H9 (cell line): ENCODE measurements around the gene NRP2. TPM values are rescaled to one million over a fixed set of nuclear protein-coding genes. Genes with fewer than 3 reads are reported as not detected.

Source experiments
- DNase-seq: peaks from one replicate; pipeline ENCODE4 v3.0.0-alpha.2; 2017
- H2AFZ ChIP-seq: one replicate; pipeline ENCODE4 v1.6.1; 2013; ENCODE audit warnings: mild to moderate bottlenecking, low read length, control low read depth, moderate library complexity
- H2AK5ac ChIP-seq: 2 replicates; pipeline ENCODE4 v1.6.1; 2013; ENCODE audit warnings: low read length, control low read depth, mixed read lengths; ENCODE audit not compliant: insufficient read length
- H2BK120ac ChIP-seq: one replicate; pipeline ENCODE4 v1.6.1; 2013; ENCODE audit warnings: low read depth, mild to moderate bottlenecking, low read length, control low read depth, inconsistent platforms; ENCODE audit not compliant: poor library complexity, severe bottlenecking
- H2BK12ac ChIP-seq: 2 replicates; pipeline ENCODE4 v1.6.1; 2013; ENCODE audit warnings: low read length, control low read depth, mixed read lengths, low read depth; ENCODE audit not compliant: insufficient read length
- H2BK15ac ChIP-seq: 2 replicates; pipeline ENCODE4 v1.6.1; 2013; ENCODE audit warnings: low read depth, low read length, control low read depth
- H2BK20ac ChIP-seq: one replicate; pipeline ENCODE4 v1.6.1; 2013; ENCODE audit warnings: low read depth, mild to moderate bottlenecking, low read length, control low read depth, inconsistent platforms; ENCODE audit not compliant: poor library complexity, severe bottlenecking
- H2BK5ac ChIP-seq: 2 replicates; pipeline ENCODE4 v1.6.1; 2013; ENCODE audit warnings: low read length, control low read depth, mixed read lengths; ENCODE audit not compliant: insufficient read length
- H3K14ac ChIP-seq: 2 replicates; pipeline ENCODE4 v1.6.1; 2013; ENCODE audit warnings: low read length, control low read depth; ENCODE audit not compliant: insufficient read depth
- H3K18ac ChIP-seq: 2 replicates; pipeline ENCODE4 v1.6.1; 2013; ENCODE audit warnings: low read depth, mild to moderate bottlenecking, mixed read lengths, low read length, control low read depth; ENCODE audit not compliant: insufficient read length
- H3K23ac ChIP-seq: 2 replicates; pipeline ENCODE4 v1.6.1; 2013; ENCODE audit warnings: low read length, control low read depth, mixed read lengths, low read depth; ENCODE audit not compliant: insufficient read length
- H3K23me2 ChIP-seq: 2 replicates; pipeline ENCODE4 v1.6.1; 2013; ENCODE audit warnings: low read depth, mild to moderate bottlenecking, mixed read lengths, low read length, control low read depth; ENCODE audit not compliant: insufficient read length, poor library complexity, severe bottlenecking
- H3K27ac ChIP-seq: 2 replicates; pipeline ENCODE4 v1.5.1; 2013; ENCODE audit warnings: low read length, control low read depth, mixed read lengths, low read depth; ENCODE audit not compliant: insufficient read length
- H3K27me3 ChIP-seq: 2 replicates; pipeline ENCODE4 v1.6.1; 2013; ENCODE audit warnings: low read length, control low read depth, inconsistent platforms; ENCODE audit not compliant: insufficient read depth
- H3K4ac ChIP-seq: 2 replicates; pipeline ENCODE4 v1.6.1; 2013; ENCODE audit warnings: low read depth, mild to moderate bottlenecking, control low read depth, inconsistent platforms, low read length, moderate library complexity
- H3K4me1 ChIP-seq: 2 replicates; pipeline ENCODE4 v1.6.1; 2013; ENCODE audit warnings: low read length, control low read depth, inconsistent platforms; ENCODE audit not compliant: insufficient read depth
- H3K4me2 ChIP-seq: 2 replicates; pipeline ENCODE4 v1.6.1; 2013; ENCODE audit warnings: low read length, control low read depth, mixed read lengths; ENCODE audit not compliant: insufficient read length, insufficient read depth
- H3K56ac ChIP-seq: 2 replicates; pipeline ENCODE4 v1.6.1; 2013; ENCODE audit warnings: low read depth, mild to moderate bottlenecking, mixed read lengths, low read length, control low read depth; ENCODE audit not compliant: insufficient read length
- H3K79me1 ChIP-seq: 2 replicates; pipeline ENCODE4 v1.6.1; 2013; ENCODE audit warnings: low read depth, mild to moderate bottlenecking, moderate library complexity, low read length, control low read depth, inconsistent platforms; ENCODE audit not compliant: insufficient read depth, poor library complexity, severe bottlenecking
- H3K79me2 ChIP-seq: 2 replicates; pipeline ENCODE4 v1.6.1; 2013; ENCODE audit warnings: low read length, control low read depth, inconsistent platforms; ENCODE audit not compliant: insufficient read depth
- H3K9ac ChIP-seq: 2 replicates; pipeline ENCODE4 v1.6.1; 2013; ENCODE audit warnings: low read length, control low read depth, mixed read lengths; ENCODE audit not compliant: insufficient read length; ENCODE audit errors: extremely low read depth
- H3K9me3 ChIP-seq: one replicate; pipeline ENCODE4 v1.6.1; 2013; ENCODE audit warnings: low read depth, low read length, inconsistent platforms; ENCODE audit not compliant: control insufficient read depth
- H3T11ph ChIP-seq: one replicate; pipeline ENCODE4 v1.6.1; 2013; ENCODE audit warnings: mild to moderate bottlenecking, low read length, control low read depth, inconsistent platforms
- H4K20me1 ChIP-seq: one replicate; pipeline ENCODE4 v1.6.1; 2013; ENCODE audit not compliant: control insufficient read depth, insufficient read length, insufficient read depth
- H4K5ac ChIP-seq: 2 replicates; pipeline ENCODE4 v1.6.1; 2013; ENCODE audit warnings: low read depth, mild to moderate bottlenecking, mixed read lengths, low read length, control low read depth; ENCODE audit not compliant: insufficient read length
- H4K8ac ChIP-seq: replicated peaks from 2 replicates; pipeline ENCODE4 v1.6.1; 2013; ENCODE audit warnings: low read length, control low read depth, mixed read lengths, low read depth; ENCODE audit not compliant: insufficient read length
- H4K91ac ChIP-seq: 2 replicates; pipeline ENCODE4 v1.6.1; 2013; ENCODE audit warnings: low read depth, mild to moderate bottlenecking, moderate library complexity, mixed read lengths, low read length, control low read depth; ENCODE audit not compliant: insufficient read length
- H3K27ac Mint-ChIP-seq, 3 experiments: 2 replicates in 2 of 3; 3 replicates in 1 of 3; pipeline ENCODE4 v1.8.0; 2020 to 2021; ENCODE audit warnings: mixed read lengths in 3 of 3, mild to moderate bottlenecking in 1 of 3, moderate library complexity in 1 of 3
- H3K27me3 Mint-ChIP-seq: 2 replicates; pipeline ENCODE4 v1.8.0; 2021; ENCODE audit warnings: low read depth, mild to moderate bottlenecking, moderate library complexity, mixed read lengths
- H3K36me3 Mint-ChIP-seq, 3 experiments: 2 replicates in 2 of 3; 3 replicates in 1 of 3; pipeline ENCODE4 v1.8.0; 2020 to 2021; ENCODE audit warnings: low read depth in 3 of 3, mixed read lengths in 3 of 3; ENCODE audit not compliant: insufficient read depth in 1 of 3
- H3K4me1 Mint-ChIP-seq, 2 experiments: 2 replicates each; pipeline ENCODE4 v1.8.0; 2020; ENCODE audit warnings: mixed read lengths in 2 of 2
- H3K4me3 Mint-ChIP-seq, 2 experiments: 2 replicates in 1 of 2; 3 replicates in 1 of 2; pipeline ENCODE4 v1.8.0; 2020 to 2021; ENCODE audit warnings: mild to moderate bottlenecking in 2 of 2, mixed read lengths in 2 of 2, moderate library complexity in 1 of 2
- H3K9me3 Mint-ChIP-seq, 2 experiments: 2 replicates in 1 of 2; 3 replicates in 1 of 2; pipeline ENCODE4 v1.8.0; 2020; ENCODE audit warnings: mild to moderate bottlenecking in 2 of 2, mixed read lengths in 2 of 2, moderate library complexity in 1 of 2
- CTCF ChIP-seq: fragments of 200-600 bp; sonication (generic); conservative IDR thresholded peaks from 3 replicates; pipeline ENCODE4 v1.8.0; 2021; ENCODE audit warnings: antibody characterized with exemption, mild to moderate bottlenecking
- whole genome bisulfite sequencing: extraction: QIAGEN DNeasy Blood & Tissue Kit; methylation state at CpG from one replicate; pipeline ENCODE4 v1.1.7; 2013; ENCODE audit warnings: missing lambda C conversion rate, low lambda C conversion rate, mixed read lengths; ENCODE audit not compliant: insufficient read length; ENCODE audit errors: extremely low coverage; 5-methylcytosine and 5-hydroxymethylcytosine counted together
- total RNA-seq: library from RNA; stranded (reverse); gene quantifications from 2 replicates; pipeline ENCODE4 v1.2.1, GENCODE V29; 2021

Gene NRP2
- total RNA-seq, 1 experiment from 2014 or later, result 19.7 TPM

- no peaks in the 10 kb centered on the region for H3K23me2 ChIP-seq
- H3K79me1 ChIP-seq, result no peaks in the 10 kb centered on the region
- H3K27me3 ChIP-seq, result no peaks in the 10 kb centered on the region
- H3K27ac ChIP-seq, result no peak overlapping the region
- H4K20me1 ChIP-seq, result peaks cover 3% of the 10 kb centered on the region
- H3T11ph ChIP-seq, result no peak overlapping the region
- H3K9ac ChIP-seq, result no peak overlapping the region
- H2BK12ac ChIP-seq, result no peak overlapping the region
- H3K56ac ChIP-seq, result no peak overlapping the region
- Mint-ChIP-seq H3K9me3 (no peaks in the 10 kb centered on the region; a peak in 1 of 5 replicates), H3K4me1 (peaks cover 47 to 51% of the 10 kb centered on the region in 2 experiments), H3K4me3 (no peak overlapping the region), H3K27ac (no peak overlapping the region), H3K27me3 (no peaks in the 10 kb centered on the region), H3K36me3 (peaks cover 32 to 49% (median 36%) of the 10 kb centered on the region in 3 experiments; a peak in 6 of 7 replicates)
- no peak overlapping the region for H4K91ac ChIP-seq
- no peak overlapping the region for H3K18ac ChIP-seq
- H3K4me2 ChIP-seq, result no peak overlapping the region
- H2BK20ac ChIP-seq, result no peak overlapping the region
- H2BK120ac ChIP-seq, result no peak overlapping the region
- H4K5ac ChIP-seq, result no peak overlapping the region
- no peak overlapping the region for H2AFZ ChIP-seq
- no peak overlapping the region for H3K4ac ChIP-seq
- no peak overlapping the region for H3K23ac ChIP-seq
- no peak overlapping the region for H2BK15ac ChIP-seq
- H3K79me2 ChIP-seq, result no peaks in the 10 kb centered on the region
- TF ChIP-seq CTCF, result no peak
- no peak overlapping the region for H2BK5ac ChIP-seq
- H3K9me3 ChIP-seq, result no peaks in the 10 kb centered on the region
- no peak overlapping the region for H4K8ac ChIP-seq
- no peak overlapping the region for H3K14ac ChIP-seq
- no CpG with 5 or more reads among the region's 2 CpGs for WGBS
- no peak overlapping the region for H2AK5ac ChIP-seq
- no peak for DNase-seq
- peaks cover 13% of the 10 kb centered on the region for H3K4me1 ChIP-seq
Measured at GRCh38 chr2:205723179-205723578, 40.9 kb downstream of the NRP2 start.
